RWPE2 (cell line): Measurements from ENCODE around the gene ZBTB17.
"Not testable (repeated sequence)": the region's sequence is repeated elsewhere in the genome, so short reads cannot be mapped to it uniquely, and the experiment has no call there.

Source experiments
- ATAC-seq: fragments of 200-7000 bp; cut with Tn5 transposase; 3 replicates; pipeline ENCODE4 v1.9.1; 2021; ENCODE audit warnings: low read depth
- DNase-seq: peaks from one replicate; pipeline ENCODE4 v3.0.0-alpha.2; 2020; ENCODE audit warnings: low spot score
- H3K27ac ChIP-seq: fragments of 450-650 bp; 2 replicates; pipeline ENCODE4 v1.5.1; 2017; ENCODE audit warnings: mild to moderate bottlenecking; ENCODE audit not compliant: poor library complexity, severe bottlenecking
- H3K27me3 ChIP-seq: fragments of 250-450 bp; sonication (Bioruptor Pico); 2 replicates; pipeline ENCODE4 v1.5.1; 2021; ENCODE audit warnings: mild to moderate bottlenecking, moderate library complexity; ENCODE audit not compliant: insufficient read depth, poor library complexity, severe bottlenecking
- H3K36me3 ChIP-seq: fragments of 250-450 bp; sonication (Bioruptor Pico); 2 replicates; pipeline ENCODE4 v1.5.1; 2020; ENCODE audit warnings: low read depth, mild to moderate bottlenecking, moderate library complexity
- H3K4me1 ChIP-seq: fragments of 250-450 bp; sonication (Bioruptor Pico); 2 replicates; pipeline ENCODE4 v1.5.1; 2021; ENCODE audit warnings: mild to moderate bottlenecking, moderate library complexity; ENCODE audit not compliant: insufficient read depth, poor library complexity, severe bottlenecking
- H3K4me3 ChIP-seq: fragments of 250-450 bp; sonication (Bioruptor Pico); 2 replicates; pipeline ENCODE4 v1.5.1; 2021; ENCODE audit warnings: mild to moderate bottlenecking, moderate library complexity; ENCODE audit not compliant: severe bottlenecking
- H3K9me3 ChIP-seq: fragments of 250-450 bp; sonication (Bioruptor Pico); 2 replicates; pipeline ENCODE4 v1.5.1; 2021; ENCODE audit warnings: mild to moderate bottlenecking, moderate library complexity; ENCODE audit not compliant: severe bottlenecking
- TF ChIP-seq, protein P1 (sequence below): fragments of 450-650 bp; IDR thresholded peaks from one replicate; pipeline ENCODE4 v1.5.1; 2017; ENCODE audit warnings: mild to moderate bottlenecking, moderate library complexity; ENCODE audit not compliant: poor library complexity, severe bottlenecking

The ZBTB17 gene

GRCh38 chr1:16006552-16007485 lies 30.9 kb upstream of the ZBTB17 start:
- peak; percentile 90 for ATAC-seq
- Histone ChIP-seq H3K4me1 (peaks cover 4% of the 10 kb centered on the region), H3K27ac (peak overlapping the region; percentile 20), H3K27me3 (no peaks in the 10 kb centered on the region), H3K4me3 (no peak overlapping the region), H3K36me3 (no peaks in the 10 kb centered on the region), H3K9me3 (no peaks in the 10 kb centered on the region)
- TF ChIP-seq, protein P1, sequence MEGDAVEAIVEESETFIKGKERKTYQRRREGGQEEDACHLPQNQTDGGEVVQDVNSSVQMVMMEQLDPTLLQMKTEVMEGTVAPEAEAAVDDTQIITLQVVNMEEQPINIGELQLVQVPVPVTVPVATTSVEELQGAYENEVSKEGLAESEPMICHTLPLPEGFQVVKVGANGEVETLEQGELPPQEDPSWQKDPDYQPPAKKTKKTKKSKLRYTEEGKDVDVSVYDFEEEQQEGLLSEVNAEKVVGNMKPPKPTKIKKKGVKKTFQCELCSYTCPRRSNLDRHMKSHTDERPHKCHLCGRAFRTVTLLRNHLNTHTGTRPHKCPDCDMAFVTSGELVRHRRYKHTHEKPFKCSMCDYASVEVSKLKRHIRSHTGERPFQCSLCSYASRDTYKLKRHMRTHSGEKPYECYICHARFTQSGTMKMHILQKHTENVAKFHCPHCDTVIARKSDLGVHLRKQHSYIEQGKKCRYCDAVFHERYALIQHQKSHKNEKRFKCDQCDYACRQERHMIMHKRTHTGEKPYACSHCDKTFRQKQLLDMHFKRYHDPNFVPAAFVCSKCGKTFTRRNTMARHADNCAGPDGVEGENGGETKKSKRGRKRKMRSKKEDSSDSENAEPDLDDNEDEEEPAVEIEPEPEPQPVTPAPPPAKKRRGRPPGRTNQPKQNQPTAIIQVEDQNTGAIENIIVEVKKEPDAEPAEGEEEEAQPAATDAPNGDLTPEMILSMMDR: peak; percentile 63
- no peak for DNase-seq

- TF ChIP-seq, protein P1: no peak
- Histone ChIP-seq H3K9me3 (no peaks in the 10 kb centered on the region), H3K27ac (no peak overlapping the region), H3K27me3 (no peaks in the 10 kb centered on the region), H3K4me3 (no peak overlapping the region), H3K36me3 (no peaks in the 10 kb centered on the region), H3K4me1 (peaks cover 4% of the 10 kb centered on the region)
- ATAC-seq (no peak), DNase-seq (no peak)
These were observed 30.1 kb upstream of the ZBTB17 start for GRCh38 chr1:16006010-16006409.

DNA sequence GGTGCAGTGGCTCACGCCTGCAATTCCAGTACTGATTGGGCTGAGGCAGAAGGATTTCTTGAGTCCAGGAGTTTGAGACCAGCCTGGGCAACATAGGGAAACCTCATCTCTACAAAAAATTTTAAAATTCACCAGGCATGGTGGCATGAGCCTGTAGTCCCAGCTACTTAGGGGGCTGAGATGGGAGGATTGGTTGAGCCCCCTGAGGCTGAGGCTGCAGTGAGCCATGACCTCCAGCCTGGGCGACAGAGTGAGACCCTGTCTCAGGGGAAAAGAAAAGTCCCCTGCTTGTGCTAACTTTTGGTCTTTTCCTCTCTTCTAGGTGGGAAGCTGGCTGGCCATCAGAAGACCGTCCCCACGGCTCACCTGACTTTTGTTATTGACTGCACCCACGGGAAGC lies 29.7 kb upstream of the ZBTB17 start:
- Histone ChIP-seq H3K9me3 (no peaks in the 10 kb centered on the region), H3K27me3 (no peaks in the 10 kb centered on the region), H3K4me3 (no peak overlapping the region), H3K27ac (no peak overlapping the region), H3K36me3 (no peaks in the 10 kb centered on the region), H3K4me1 (peaks cover 4% of the 10 kb centered on the region)
- TF ChIP-seq, protein P1: no peak
- no peak for DNase-seq
- ATAC-seq: no peak

GRCh38 chr1:16001274-16001673 lies 25.4 kb upstream of the ZBTB17 start:
- not testable (repeated sequence) for DNase-seq, H3K27ac ChIP-seq, H3K36me3 ChIP-seq, H3K27me3 ChIP-seq, H3K4me1 ChIP-seq, ATAC-seq, H3K4me3 ChIP-seq, H3K9me3 ChIP-seq

DNA sequence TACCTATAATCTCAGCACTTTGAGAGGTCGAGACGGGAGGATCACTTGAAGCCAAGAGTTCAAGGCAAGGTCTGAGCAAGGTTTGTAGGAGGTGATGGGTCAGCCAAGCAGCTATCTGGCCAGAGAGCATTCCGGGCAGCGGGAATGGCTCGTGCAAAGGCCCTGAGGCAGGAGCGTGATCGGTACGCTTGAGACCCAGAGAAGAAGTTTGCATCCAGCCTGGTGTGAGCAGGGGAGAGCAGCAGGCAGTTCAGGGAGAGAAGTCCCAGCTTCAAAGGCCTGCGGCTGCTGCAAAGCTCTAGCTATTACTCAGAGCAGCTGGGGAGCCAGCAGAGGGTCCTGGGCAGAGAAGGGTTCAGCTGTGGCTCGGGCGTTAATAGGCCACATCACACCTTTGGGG lies 23.0 kb upstream of the ZBTB17 start:
- H3K4me3 ChIP-seq: no peak overlapping the region
- H3K9me3 ChIP-seq: no peaks in the 10 kb centered on the region
- TF ChIP-seq, protein P1: no peak
- no peak for DNase-seq
- H3K36me3 ChIP-seq: no peaks in the 10 kb centered on the region
- no peaks in the 10 kb centered on the region for H3K27me3 ChIP-seq
- H3K27ac ChIP-seq: no peak overlapping the region
- H3K4me1 ChIP-seq: no peaks in the 10 kb centered on the region
- ATAC-seq: no peak
